Brain pericyte (primary cell): Measurements from ENCODE around the gene PIGL.
"Not testable (repeated sequence)": the region's sequence is repeated elsewhere in the genome, so short reads cannot be mapped to it uniquely, and the experiment has no call there.

ENCODE experiments used
- DNase-seq: peaks from one replicate; pipeline ENCODE4 v3.0.0-alpha.2; 2012; ENCODE audit warnings: low read depth, low spot score

Gene PIGL

GRCh38 chr17:16216341-16217001 is 539 bp upstream of the PIGL start:
- DNase-seq, result not testable (repeated sequence)

- no peak for DNase-seq
Measured at GRCh38 chr17:16222406-16222805, 5.4 kb downstream of the PIGL start.

- not testable (repeated sequence) for DNase-seq
Measured at GRCh38 chr17:16229912-16230561, 13.0 kb downstream of the PIGL start.

DNA sequence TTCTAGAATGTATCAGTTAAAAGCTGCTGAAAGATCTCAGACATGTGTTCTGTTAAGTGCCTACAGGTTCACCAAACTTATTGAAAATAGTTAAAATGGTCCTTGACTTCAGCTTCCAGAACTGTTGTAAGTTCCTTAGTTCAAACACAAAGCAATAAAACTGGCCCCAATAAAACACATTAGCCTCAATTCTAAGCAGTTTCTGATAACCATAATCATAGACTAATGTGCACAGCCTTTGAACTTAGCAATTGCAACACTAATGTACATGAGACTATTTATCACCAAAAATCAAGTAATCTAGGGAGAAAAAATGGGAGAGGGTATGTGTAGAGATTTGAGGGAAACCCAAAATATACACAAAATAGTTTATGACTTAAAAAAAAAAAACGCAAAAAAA is 15.4 kb downstream of the PIGL start:
- DNase-seq, result no peak

- DNase-seq, result no peak
Measured at GRCh38 chr17:16239931-16240330, 22.9 kb downstream of the PIGL start.

DNA sequence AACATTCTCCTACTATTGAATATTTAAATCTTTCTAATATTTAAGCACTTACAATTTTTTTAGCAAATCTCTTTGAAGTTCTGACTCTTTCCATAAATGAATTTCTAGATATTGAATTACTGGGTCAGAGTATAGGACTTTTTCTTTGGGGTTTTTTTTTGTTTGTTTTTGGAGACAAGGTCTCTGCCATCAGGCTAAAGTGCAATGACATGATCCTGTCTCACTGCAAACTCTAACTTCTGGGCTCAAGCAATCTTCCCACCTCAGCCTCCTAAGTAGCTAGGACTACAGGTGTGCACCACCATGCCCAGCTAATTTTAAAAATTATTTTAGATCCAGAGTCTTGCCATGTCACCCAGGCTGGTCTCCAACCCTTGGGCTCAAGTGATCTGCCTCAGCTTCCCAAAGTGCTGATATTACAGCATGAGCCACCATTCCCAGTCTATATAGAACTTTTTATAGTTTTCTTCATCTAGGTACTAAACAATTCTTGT is 24.9 kb downstream of the PIGL start:
- no peak for DNase-seq

DNA sequence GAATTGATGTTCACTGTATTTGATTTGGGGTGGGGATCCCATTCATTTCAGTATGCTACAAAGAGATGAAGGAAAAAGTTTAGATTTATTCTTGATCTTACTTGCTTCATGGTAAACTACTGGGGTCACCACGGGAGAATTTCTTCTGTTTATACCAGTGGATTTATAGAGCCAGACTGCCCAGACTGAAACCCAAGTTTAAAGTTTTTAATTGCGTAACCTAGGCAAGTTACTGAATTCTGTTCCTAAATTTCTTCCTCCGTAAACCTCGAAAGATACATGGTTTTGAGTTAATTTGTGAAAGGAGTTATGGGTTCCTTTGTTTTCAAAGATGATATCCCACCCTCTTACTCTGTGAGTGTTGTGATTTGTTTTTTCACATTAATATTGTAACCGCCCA is 26.4 kb downstream of the PIGL start:
- DNase-seq, result no peak

DNA sequence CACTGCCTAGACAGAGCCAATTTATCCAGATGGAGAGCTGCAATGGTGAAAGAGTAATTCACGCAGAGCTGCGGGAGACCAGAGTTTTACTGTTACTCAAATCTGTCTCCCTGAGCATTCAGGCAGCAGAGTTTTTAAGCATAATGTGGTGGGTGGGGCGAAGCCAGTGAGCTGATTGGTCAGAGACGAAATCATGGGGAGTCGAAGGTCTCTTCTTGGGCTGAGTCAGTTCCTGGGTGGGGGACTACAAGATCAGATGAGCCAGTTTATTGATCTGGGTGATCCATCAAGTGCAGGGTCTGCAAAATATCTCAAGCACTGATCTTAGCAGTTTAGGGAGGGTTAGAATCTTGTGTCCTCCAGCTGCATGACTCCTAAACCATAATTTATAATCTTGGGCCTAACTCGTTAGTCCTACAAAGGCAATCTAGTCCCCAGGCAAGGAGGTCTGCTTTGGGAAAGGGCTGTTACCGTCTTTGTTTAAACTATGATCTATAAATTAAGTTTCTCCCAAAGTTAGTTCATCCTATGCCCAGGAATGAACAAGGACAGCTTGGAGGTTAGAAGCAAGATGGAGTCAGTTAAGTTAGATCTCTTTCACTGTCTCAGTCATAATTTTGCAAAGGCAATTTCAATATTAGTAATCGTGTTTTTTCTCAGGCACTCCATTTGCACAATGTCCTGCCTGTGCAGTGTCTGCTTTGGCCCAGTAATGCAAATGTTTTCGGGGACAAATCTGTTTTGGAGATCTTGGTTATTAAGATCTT is 27.0 kb downstream of the PIGL start:
- DNase-seq, result no peak

DNA sequence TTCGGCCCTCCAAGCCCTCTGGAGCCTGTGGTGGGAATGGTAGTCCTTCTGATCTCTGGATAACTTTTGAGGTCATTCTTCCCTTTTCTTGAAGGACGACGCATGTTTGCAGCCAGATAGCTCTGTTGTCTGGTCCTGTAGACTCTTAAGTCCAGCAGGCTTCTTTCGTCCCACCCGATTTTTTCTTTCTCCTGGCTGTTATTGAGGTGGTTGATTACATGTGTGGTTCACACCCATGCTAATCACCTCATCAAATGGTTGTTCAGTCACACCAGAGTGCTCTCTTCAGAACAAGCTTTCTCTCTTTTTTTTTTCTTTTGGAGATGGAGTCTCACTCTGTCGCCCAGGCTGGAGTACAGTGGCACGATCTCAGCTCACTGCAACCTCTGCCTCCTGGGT is 30.6 kb downstream of the PIGL start:
- DNase-seq, result no peak

- DNase-seq, result no peak
Measured at GRCh38 chr17:16250635-16251034, 33.6 kb downstream of the PIGL start.

GRCh38 chr17:16251043-16251442 is 34.0 kb downstream of the PIGL start:
- no peak for DNase-seq

- DNase-seq, result no peak
Measured at GRCh38 chr17:16251556-16251955, 34.5 kb downstream of the PIGL start.

GRCh38 chr17:16254773-16255400 is 37.9 kb downstream of the PIGL start:
- DNase-seq, result no peak

DNA sequence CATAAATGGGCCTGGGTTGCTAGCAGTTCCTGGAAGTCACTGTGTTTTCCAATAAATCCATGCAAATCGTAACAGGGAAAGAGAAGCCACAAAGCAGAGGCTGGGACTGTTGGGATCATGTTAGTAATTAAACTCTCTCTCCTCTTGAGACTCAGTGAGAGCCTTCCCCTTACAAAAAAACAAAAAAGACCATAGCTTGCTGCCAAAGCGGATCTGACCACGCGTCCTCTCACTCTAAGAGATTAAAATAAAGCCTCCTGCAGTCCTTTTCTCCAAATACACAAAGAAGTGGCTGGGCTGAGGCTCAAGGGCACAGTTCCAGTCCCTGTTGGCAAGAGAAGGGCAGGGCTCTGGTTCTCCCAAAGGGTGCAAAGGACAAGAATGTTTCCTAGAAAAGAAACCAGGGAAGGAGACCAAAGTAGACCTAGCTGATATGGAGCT is 38.5 kb downstream of the PIGL start:
- no peak for DNase-seq

GRCh38 chr17:16258901-16259300 is 41.9 kb downstream of the PIGL start:
- no peak for DNase-seq

- no peak for DNase-seq
Measured at GRCh38 chr17:16259926-16260325, 42.9 kb downstream of the PIGL start.

DNA sequence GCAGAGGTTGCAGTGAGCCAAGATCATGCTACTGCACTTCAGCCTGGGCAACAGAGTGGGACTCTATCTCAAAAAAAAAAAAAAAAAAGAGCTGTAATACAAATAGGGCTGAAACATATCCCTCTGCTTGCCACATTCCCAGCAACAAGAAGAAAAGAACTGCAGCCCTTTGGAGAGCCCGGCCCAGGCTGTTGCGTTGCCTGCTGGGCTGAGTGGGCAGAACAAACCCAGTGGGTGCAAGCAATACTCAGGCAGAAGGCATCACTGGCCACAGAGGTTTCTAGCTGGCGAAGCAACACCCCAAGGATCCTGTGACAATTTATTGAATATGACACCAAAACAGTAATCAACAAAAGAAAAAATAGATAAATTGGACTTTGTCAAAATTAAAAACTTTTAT is 44.0 kb downstream of the PIGL start:
- no peak for DNase-seq

- DNase-seq, result no peak
Measured at GRCh38 chr17:16262201-16262600, 45.2 kb downstream of the PIGL start.

- no peak for DNase-seq
Measured at GRCh38 chr17:16267174-16267573, 50.2 kb downstream of the PIGL start.

DNA sequence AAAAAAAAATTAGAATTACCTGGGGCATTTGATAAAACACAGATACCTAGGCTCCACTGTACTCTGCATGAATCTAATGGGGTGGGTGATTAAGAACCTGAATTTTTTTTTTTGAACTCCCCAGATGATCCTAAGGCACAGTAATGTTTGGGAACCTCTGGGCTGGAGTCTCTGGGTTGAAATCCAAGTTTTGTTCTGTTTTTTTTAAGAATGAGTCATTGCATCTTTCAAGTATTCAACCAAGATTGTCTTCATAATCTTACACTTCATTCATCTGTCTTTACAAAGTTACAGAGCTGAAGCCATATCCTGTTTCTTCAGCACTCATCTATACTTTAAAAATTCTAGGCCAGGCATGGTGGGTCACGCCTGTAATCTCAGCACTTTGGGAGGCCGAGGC is 52.6 kb downstream of the PIGL start:
- DNase-seq, result no peak

DNA sequence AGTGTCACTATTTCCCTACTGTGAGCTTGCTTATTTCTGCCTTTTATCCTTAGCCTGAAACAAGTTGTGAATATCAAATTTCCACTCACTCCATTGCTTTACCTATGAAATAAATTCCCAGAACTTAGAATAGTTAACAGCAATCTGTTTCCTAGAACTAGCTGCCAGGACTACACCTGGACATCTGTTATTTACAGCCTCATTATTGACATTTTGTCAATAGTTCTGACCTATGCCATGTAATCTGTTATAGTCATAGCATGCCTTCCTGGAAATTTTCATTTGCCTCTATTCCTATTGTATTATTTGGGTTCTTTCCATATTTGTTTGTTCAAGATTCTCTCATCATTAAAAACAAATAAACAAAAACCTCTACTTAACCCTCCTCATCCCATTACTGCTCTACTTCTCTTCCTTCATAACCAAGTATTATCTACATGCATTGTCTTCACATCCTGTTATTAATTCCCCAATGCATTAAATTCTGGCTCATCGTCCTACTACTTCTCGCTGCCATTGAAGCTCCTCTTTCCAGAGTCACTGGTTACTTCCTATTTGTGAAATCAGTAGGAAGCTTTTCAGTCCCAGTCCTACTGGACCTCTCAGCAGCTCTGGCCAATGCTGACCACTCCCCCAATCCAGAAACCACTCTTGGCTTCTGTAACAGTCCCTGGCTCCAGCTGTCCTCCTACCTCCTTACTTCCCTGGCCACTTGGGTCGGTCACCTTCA is 55.3 kb downstream of the PIGL start:
- no peak for DNase-seq
